ENCODE data around the gene NRG3.

Gene NRG3

DNA sequence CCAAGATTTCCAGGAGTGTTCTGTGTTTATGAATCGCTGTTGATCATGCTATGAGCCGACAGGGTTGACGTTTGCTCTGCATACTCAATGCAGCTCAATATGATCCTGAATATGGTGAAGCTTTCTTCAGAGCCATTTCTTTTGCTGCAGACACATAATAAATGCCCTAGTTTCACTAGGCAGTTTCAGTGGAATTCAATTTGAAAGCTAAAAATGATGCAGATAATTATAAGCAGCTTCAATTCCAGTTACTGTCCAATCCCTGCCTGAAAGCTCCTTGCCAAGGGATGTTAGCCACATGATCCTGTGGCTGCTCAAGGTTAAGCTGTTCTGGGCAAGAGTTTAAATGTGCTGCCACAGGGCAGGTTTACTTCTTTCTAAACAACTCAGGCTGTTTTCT is 805.6 kb downstream of the NRG3 start:
- DNase-seq (ENCODE audit: low read depth in 3 of 3): no peak

DNA sequence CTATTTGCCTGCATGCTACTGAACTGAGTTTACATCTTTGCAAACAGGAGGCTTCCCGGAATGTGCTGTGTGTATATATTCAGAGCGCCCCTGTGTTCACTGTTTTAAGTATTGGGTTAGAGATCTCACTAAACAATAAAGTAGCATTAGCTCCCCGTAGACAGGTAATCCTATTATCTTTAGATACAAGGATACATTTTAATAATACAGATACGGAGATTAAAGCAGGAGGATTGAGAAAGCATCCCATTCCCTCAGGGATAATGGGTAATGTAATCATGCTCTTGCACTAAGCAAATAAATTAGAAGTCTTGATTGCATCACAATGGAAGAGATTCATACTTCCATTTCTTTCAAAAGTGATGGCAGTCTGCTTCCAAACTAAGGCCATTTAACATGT is 809.0 kb downstream of the NRG3 start:
- DNase-seq (ENCODE audit: low read depth in 3 of 3): no peak

DNA sequence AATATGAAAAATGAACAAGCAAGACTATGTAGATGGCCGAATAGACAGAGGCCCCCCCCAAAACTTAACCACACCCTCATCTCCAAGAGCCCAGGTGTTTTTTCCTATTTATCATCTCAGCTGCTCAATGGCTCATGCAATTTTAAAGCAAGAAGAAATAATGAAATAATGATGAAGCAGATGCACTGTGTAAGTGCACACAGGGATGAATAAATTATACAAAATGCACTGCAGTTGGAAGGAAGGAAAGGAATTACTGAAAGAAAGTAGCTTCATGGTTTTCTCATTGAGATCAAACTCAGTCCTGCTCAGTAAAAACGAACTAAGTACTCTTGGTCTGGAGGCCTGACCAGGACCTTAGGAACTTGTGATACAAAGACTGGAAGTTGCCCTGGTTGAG is 810.1 kb downstream of the NRG3 start:
- no peak for DNase-seq (ENCODE audit: low read depth in 3 of 3)

DNA sequence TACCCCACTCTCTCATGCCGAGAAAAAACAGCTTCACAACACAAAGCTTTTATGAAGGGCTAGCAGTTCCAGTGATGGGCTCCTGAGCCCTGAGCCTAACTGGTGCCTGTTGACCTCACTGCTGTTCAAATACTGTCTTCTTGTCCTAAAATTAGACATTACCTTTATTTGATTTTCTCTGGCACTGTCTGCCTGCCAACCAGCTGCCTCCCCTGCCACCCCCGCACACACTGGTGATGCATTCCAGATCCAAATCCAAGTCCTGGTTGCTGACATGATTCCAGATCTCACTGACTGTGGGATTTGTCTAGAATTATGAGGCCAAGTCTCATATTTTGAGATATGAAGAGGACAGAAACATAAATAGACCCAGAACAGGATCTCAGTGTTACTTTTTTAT is 816.2 kb downstream of the NRG3 start:
- no peak for DNase-seq (ENCODE audit: low read depth in 3 of 3)

DNA sequence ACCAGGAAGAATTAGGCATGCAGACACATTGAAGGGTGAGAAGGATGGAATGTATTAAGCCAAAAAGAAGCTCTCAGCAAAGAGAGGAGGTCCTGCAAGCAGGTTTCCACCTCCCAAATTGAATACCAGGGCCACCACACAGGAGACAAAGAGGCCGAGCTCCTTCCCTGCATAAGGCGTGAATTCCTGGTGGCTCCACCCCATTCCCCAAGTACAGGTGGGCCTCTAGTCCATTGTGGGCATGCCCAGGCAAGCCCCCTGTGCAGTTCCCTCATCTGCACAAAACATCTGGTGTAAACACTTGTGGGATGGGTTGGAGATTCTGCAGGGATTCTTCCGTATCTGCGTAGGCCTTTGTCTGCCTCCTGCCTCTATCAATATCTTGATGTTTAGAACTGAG is 817.5 kb downstream of the NRG3 start:
- no peak for DNase-seq (ENCODE audit: low read depth in 3 of 3)

DNA sequence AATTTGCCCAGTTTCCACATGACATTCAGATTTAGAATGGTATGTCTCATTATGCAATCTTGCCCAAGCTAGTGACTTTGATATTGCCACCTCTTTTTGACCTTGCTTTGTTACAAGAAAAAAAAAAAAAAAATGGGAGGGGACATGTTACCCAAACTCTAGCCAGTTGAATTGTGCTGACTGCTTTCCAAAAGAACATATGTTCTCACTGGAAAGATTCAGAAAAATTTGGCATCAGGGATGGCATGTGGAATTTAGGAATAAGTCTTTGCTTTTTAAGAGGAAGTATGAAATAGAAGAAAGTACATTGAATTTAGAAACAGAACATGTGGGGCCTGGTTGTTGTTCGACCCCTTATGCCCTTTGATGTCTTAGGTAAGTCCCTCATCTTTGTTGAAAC is 846.8 kb downstream of the NRG3 start:
- no peak for DNase-seq (ENCODE audit: low read depth in 3 of 3)

DNA sequence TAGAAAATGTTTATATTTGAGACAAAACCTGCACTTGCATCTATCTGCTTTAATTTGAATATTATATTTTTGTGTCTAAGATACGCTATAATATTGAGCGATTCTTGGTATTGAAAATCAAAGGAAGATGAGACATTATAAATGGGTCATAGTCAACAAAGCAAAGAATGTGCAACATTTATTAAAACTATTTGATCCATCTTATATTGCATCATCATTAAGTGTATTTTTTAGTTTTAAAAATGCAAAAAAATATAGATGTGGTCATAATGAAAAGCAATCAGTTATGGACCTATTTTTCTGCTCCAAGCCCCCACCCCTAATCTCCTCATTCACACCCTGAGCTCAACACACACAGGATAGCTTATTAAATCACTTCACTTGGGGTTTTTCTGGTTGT is 847.3 kb downstream of the NRG3 start:
- no peak for DNase-seq (ENCODE audit: low read depth in 3 of 3)

DNA sequence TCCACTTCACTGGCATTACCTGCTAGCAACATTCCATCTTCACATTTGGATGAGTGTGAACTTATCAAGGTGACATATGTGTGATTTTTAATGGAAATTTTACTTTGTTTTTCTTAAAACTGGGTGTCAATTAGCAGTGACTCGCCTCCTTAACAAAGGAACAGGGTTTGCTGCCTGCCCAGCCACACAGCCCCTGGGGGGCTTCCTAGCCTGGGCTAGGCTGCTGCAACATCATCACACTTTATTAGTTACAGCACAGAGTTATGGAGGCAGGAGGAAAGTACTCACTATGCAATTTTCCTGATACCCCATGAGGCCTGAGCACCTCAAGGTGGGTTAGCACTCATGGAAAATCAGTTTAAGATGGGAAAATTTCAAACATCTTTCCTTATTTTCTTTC is 861.3 kb downstream of the NRG3 start:
- no peak for DNase-seq (ENCODE audit: low read depth in 3 of 3)

DNA sequence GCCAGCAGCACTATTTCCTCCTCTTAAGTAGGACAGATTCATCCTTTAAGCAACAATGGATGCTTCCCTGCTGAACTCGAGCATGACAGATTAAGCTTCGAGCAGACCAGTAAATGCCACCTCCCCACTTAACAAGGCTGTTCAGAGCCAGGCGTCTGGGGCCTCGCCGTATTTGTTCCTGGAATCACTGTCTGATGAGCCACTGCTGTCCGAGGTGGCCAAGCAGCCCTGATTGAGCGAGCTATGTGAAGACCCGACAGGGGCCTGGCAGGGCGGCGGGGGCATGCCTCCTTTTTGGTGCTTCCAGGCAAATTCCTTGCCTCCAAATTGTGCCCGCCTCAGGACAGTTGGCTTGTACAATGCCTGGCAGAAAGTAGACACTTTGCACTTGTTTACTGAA is 862.6 kb downstream of the NRG3 start:
- no peak for DNase-seq (ENCODE audit: low read depth in 3 of 3)

DNA sequence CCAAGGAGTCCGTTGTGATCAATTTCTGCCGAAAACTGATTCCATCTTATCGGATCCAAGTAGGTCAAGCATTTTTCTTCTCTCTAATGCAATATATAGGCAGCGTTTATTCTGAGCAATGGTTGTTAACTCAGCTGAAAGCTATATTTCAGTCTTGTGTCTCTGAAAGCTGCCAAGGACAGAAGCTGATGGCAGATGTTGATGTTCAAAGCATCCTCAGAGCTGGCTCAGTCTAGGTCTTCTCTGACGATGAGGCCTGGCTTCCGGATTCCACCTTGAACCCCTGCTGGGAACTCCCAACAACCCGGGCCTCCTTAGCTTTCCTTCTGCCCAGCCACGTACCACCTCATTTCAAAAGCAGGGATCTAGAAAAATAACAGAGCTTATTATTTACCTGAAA is 863.6 kb downstream of the NRG3 start:
- no peak for DNase-seq (ENCODE audit: low read depth in 3 of 3)

DNA sequence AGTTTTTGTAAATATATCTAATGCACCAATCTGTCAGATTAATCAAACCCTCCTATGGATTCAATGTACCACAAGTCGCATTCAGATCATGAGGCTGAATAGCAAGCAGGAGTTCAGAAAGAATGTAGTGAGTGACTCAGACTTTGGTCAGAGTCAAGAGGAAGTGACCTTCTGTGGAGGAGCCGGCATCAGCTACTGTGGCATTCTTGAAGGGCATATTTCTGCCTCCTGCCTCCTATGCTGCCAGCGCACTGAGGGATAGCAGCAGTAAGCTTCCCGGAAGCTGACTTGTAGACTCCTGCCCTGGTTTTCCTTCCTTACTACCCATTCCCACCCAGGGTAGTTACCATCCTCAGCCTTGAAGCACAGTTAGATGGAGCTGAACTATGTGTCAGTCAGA is 867.5 kb downstream of the NRG3 start:
- DNase-seq (ENCODE audit: low read depth in 3 of 3): no peak

DNA sequence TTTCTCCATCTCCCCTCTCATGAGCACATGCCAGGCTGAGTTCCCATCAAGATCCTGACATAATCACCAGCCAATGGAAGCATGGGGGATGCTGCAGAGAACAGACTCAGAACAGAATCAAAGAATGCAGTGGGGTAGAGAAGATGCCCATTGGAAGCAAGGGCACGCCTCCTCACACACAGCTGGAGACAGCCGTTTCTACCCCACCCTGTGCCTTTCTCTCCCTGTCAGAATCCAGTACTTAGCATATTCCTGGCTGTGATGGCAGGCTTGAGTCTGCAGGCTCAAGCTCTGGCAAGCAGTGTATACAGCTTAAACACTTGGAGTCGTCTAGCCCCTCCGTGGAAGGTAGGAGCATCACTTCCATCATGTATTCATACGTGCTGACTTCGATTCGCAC is 867.9 kb downstream of the NRG3 start:
- DNase-seq (ENCODE audit: low read depth in 3 of 3): no peak

DNA sequence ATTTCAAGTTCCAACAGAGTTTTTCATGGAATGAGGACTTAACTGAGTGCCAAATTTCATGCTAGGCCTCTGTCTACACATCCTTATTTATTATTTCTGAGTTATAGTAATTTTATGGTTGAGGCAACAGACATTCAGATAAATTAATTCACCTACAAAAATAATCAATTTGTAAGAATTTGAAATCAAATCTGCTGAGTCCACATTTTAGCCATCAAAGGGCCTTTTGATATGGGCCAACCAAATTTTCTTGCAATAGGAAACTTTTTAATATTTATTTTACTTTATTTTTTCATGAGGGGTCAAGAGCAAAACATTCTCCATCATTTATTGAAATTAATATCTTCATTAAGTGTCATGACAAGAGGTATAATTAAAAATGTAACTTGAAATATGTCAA is 875.5 kb downstream of the NRG3 start:
- no peak for DNase-seq (ENCODE audit: low read depth in 3 of 3)

DNA sequence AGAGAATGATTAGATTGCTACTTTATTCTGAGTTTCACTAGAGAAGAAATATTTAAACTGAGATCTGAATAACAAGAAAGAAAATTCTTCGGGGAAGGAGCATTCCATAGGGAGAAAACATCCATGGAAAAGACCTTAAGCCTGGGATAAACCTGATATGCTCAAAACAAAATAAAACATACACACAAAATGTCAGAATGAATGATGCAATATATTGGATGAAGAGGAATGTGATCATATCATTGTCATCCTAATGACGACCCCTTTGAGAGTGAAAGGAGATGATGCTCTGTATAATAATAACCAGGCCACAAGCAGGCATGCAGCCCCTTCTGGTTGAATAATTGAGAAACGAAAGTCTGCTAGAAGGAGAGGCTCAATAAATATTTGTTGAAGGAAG is 882.4 kb downstream of the NRG3 start:
- no peak for DNase-seq (ENCODE audit: low read depth in 3 of 3)

DNA sequence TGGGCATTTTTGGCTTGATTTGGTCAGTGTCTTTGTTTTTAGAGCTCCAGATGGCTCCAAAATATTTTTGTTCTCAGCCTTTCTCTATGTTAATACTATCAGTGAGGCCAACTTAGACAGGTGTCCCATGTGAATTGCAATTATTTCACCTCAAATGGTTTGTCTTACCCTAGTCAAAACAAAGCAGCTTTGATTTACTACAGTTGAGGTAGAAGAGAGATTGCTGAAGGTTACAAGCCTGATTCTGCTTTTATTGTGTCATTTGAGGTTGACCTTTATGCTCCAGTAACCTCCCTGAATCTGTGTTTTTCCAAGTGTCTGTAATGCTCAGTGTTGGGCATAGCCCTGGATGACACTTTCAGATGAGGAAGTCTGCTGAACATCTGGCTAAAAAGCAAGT is 882.9 kb downstream of the NRG3 start:
- no peak for DNase-seq (ENCODE audit: low read depth in 3 of 3)

DNA sequence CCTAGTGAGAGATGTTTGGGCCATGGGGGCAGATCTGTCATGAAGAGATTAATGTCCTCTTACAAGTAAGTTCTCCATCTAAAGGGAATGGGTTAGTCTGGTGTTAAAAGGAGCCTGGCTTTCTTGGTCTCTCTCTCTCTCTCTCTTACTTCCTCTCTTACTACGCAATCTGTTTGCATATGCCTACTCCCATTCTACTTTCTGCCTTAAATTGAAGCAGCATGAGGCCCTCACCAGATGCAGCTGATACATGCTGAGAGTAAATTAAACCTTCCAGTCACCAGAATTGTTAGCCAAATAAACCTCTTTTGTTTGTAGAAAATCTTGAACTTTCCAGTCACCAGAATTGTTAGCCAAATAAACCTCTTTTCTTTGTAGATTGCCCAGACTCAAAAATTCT is 884.1 kb downstream of the NRG3 start:
- no peak for DNase-seq (ENCODE audit: low read depth in 3 of 3)

DNA sequence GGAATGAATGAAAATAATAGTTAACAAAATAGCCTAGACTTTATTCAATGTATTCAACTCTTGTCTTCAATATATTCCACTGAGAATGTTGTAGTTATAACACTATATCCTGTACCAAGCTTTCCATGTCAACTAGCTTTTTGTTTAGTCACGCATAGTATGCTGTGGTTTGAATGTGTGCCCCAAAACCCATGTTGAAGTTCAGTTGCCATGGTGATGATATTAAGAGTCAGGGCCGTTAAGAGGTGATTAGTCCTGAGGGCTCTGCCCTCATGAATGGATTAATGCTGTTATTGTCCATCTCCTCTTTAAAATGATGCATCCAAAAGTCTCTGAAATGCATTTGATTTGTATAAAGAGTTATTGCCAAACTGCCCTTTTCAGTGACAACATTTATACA is 887.6 kb downstream of the NRG3 start:
- DNase-seq (ENCODE audit: low read depth in 3 of 3): no peak

DNA sequence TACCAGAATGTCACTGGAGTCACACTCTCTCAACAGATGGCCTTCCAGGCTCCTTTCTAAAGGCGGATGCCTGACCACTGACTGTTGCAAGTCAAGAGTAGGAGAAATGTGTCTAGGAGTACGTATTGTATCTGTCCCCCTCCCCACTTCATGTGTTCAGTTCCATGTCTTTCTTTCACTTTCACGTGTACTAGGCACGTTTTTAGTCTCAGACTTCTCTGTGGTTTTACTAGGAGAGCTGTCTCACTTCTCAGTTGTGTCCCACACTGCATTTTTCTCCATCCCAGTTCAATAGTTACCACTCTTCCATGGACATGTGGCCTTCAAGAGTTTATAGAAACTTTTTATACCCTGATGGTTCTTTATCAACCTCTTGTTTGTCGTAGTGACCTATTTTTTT is 893.0 kb downstream of the NRG3 start:
- DNase-seq (ENCODE audit: low read depth in 3 of 3): no peak

DNA sequence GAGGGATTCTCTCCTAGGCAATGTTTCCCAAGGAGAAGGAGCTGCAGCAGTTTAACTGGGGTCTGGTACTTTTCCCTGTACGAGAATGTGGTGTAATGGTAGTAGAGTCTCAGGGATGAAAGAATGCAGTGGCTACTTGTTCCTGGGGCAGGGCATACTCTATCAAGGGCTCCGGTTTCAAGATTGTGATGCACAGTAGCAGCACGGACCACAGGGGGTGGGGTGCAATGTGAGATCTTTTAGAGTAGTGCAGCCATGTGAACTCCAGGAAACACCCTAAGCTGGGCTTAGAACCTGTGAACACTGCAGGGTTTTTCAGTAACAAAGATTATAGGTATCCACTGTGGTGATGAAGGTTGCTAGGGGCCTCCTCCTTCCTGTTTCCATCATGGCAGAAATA is 903.9 kb downstream of the NRG3 start:
- no peak for DNase-seq (ENCODE audit: low read depth in 3 of 3)

DNA sequence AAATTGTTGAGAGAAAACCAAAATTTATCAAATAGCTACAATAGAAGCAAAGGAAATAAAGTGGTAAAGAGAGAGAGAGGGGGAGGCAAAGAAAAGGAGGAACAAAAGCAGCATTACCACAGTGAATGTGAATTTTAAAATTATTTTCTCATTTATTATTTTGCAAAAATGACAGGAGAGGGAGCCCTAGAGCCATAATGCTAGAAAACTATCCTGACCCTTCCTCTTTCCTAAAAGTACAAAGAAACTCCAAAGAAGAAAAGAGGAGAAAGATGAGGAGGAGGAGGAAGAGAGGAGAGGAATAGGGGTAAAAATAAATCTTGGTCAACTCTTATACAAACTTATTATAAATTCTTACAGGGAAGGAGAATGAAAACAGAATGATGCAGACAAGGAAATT is 921.5 kb downstream of the NRG3 start:
- no peak for DNase-seq (ENCODE audit: low read depth in 3 of 3)

DNA sequence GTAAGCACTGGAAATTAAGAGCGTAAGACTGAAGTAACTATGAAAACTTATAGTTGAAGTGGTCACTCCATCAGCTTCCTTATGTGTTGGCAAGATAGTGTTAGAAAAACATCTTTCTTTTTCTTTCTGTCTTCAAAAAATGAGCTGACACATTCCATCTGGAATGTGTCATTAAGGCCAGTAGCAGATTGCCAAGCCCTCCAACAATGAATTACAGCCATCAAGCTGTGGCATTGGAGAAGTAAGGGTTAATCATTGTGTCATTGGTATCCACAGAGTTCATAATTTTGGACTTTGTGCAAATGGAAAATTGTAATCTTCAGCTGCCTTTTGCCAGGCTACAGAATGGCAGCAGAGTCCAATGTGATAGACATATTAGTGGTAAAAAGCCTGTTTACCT is 926.3 kb downstream of the NRG3 start:
- DNase-seq (ENCODE audit: low read depth in 3 of 3): no peak

DNA sequence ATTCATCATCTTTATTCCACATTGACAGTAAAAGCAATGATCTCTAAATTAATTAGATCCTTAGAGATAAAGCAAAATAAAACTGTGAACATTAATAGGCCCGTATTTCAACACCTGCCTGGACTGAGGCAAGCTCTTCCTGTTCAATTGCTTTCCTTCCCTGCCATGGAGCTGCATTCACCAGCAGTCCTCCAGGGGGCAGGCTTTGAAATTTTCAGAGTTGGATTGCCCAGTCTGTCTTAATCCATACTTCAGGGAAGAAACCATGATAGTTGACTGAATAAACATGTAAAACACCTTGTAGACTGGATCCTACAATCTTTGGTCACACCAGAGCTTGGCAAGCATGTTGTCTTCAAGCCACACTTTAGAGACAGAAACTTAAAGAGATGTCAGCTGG is 936.6 kb downstream of the NRG3 start:
- no peak for DNase-seq (ENCODE audit: low read depth in 3 of 3)

DNA sequence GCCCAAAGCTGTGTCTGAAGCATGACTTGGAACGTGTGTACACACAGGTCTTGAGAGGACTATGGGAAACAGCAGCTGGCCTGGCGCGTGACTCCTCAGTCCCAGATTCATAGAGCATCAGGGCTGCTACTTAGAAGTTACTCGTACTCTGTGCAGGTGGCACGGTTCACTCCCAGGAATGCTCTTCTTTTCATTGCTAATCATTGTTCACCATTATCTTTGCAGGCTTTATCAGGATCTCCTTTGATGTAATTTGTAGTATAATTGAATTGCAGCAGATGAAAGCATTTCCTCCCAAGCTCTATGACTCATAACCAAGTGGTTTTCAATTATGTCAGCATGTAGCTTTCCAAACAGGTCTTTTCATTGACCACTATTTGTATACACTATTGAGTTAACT is 938.9 kb downstream of the NRG3 start:
- no peak for DNase-seq (ENCODE audit: low read depth in 3 of 3)

DNA sequence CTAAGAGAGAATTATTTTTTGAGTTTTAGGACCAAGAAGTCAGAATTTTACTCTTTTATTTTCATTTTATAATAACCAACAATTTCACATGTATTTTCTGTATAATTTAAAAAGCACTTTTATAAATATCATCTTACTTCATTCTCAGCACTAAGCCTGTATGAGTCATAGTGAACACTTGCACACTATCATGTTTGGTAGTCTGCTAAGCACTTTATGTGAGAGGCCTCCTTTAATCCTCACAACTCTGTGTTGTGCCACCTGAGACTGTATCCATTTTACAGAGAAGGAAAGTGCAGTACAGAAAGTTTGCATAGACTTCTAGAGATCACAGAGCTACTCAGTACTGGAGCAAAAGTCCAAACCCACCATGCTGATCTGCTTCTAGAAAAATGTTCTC is 939.6 kb downstream of the NRG3 start:
- DNase-seq (ENCODE audit: low read depth in 3 of 3): no peak

DNA sequence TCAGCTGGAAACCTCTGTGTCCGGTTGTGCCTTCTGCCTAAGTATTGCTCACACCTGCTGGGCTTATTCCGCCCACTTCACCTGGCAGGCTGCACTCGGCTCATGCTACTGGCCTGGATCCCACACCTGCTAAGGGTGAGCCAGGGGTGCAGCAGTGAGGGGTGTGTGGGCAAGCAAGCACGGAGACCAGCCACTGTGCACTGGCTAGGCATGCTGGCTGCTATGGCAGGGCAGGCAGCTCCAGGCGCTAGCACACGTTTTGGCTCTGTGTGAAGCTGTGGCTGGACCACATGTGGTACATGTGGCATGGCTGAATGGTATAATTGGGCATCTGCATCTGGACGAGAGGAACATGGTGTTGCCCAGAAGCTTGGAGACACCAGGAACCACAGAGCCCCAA is 940.7 kb downstream of the NRG3 start:
- DNase-seq (ENCODE audit: low read depth in 3 of 3): no peak
